Natural killer cell (primary cell): ENCODE data around the gene CCDC69. TPM values are rescaled to one million over a fixed set of nuclear protein-coding genes. Genes with fewer than 3 reads are reported as not detected.

Source experiments
- ATAC-seq, 3 donors: fragments of 150-1000 bp in 2 of 3; fragments of 200-7000 bp in 1 of 3; cut with Tn5 transposase; 1 replicate in 1 of 3; 2 replicates in 2 of 3; pipeline ENCODE4 v1.10.0; 2021; ENCODE audit warnings: mild to moderate bottlenecking in 2 of 3, moderate library complexity in 2 of 3
- DNase-seq, 2 donors: peaks; one replicate each; pipeline versions ENCODE4 v3.0.0 to v3.0.0-alpha.2; 2013 to 2021; ENCODE audit warnings: mixed read lengths in 1 of 2
- H3K27ac ChIP-seq: one replicate; pipeline ENCODE4 v1.5.1; 2013; ENCODE audit warnings: mild to moderate bottlenecking, low read length
- H3K27me3 ChIP-seq: one replicate; pipeline ENCODE4 v1.6.1; 2013; ENCODE audit warnings: low read length; ENCODE audit not compliant: control insufficient read depth, insufficient read depth
- H3K36me3 ChIP-seq: one replicate; pipeline ENCODE4 v1.6.1; 2013; ENCODE audit warnings: low read length; ENCODE audit not compliant: control insufficient read depth, insufficient read depth
- H3K4me1 ChIP-seq: one replicate; pipeline ENCODE4 v1.6.1; 2013; ENCODE audit warnings: low read length; ENCODE audit not compliant: control insufficient read depth, insufficient read depth
- H3K4me3 ChIP-seq: one replicate; pipeline ENCODE4 v1.5.1; 2013; ENCODE audit warnings: low read length
- H3K9me3 ChIP-seq: one replicate; pipeline ENCODE4 v1.6.1; 2013; ENCODE audit warnings: low read length; ENCODE audit not compliant: control insufficient read depth, insufficient read depth
- H3K27ac Mint-ChIP-seq, 2 donors: one replicate each; pipeline ENCODE4 v1.8.0; 2022; ENCODE audit warnings: mild to moderate bottlenecking in 2 of 2, mixed read lengths in 2 of 2, moderate library complexity in 1 of 2
- H3K27me3 Mint-ChIP-seq, 2 donors: one replicate each; pipeline ENCODE4 v1.8.0; 2022; ENCODE audit warnings: low read depth in 2 of 2, mixed read lengths in 2 of 2
- H3K36me3 Mint-ChIP-seq: one replicate; pipeline ENCODE4 v1.8.0; 2022; ENCODE audit warnings: mixed read lengths
- H3K4me1 Mint-ChIP-seq, 2 donors: one replicate each; pipeline ENCODE4 v1.8.0; 2022; ENCODE audit warnings: mixed read lengths in 2 of 2
- H3K4me3 Mint-ChIP-seq: one replicate; pipeline ENCODE4 v1.8.0; 2022; ENCODE audit warnings: mild to moderate bottlenecking, moderate library complexity, mixed read lengths
- H3K9me3 Mint-ChIP-seq, 2 donors: one replicate each; pipeline ENCODE4 v1.8.0; 2022; ENCODE audit warnings: mixed read lengths in 2 of 2
- WGBS: methylation state at CpG from one replicate; pipeline ENCODE4 v1.1.7; 2013; ENCODE audit warnings: missing lambda C conversion rate; ENCODE audit not compliant: insufficient coverage; 5-methylcytosine and 5-hydroxymethylcytosine counted together
- intact Hi-C: fragments of 100-400 bp; cut with micrococcal nuclease; formaldehyde crosslinking; loops from one replicate; pipeline ENCODE4 v1.14.2; 2022
- total RNA-seq, 4 donors: library from RNA; stranded (reverse); fragments of 120-200 nt in 1 of 4; gene quantifications; one replicate each; pipeline versions ENCODE4 v1.2.3 to v1.2.4, GENCODE V29; 2013 to 2022
- TF ChIP-seq, protein P1 (sequence below): fragments of 200-600 bp; IDR thresholded peaks from one replicate; pipeline ENCODE4 v1.8.0; 2022; ENCODE audit warnings: antibody characterized with exemption

Gene CCDC69
- total RNA-seq, 3 donors from 2014 or later (not counting 1 experiment from before 2014, with no cell fraction given) = 181 to 227 (median 204) TPM

DNA sequence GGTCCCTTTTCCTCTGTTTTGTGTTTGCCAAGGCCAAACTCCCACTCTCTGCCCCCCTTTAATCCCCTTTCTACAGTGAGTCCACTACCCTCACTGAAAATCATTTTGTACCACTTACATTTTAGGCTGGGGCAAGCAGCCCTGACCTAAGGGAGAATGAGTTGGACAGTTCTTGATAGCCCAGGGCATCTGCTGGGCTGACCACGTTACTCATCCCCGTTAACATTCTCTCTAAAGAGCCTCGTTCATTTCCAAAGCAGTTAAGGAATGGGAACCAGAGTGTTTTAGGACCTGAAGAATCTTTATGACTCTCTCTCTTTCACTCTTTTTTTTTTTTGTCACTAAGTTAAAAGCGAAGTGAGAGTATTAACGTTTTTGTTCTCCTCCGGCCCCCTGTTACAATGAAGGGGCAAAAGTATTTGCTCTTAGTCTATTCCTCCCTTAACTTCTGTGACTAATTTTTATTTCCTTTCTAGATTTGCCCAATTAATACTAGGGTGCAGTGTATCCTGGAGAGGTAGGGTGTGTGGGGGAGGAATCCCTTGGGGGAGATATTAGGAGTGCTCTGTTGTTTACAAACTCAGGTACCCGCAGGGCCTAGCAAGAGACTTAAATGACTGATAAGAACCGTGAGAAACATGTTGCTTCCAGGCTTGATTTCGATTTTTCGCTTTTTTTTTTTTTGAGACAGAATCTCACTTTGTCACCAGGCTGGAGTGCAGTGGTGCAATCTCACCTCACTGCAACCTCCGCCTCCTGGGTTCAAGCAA is 43.8 kb upstream of the CCDC69 start:
- WGBS = 94% methylated on average over 7 of the region's 11 CpGs
- intact Hi-C loops = no loop called here
- no peaks in the 10 kb centered on the region for H3K27me3 Mint-ChIP-seq

DNA sequence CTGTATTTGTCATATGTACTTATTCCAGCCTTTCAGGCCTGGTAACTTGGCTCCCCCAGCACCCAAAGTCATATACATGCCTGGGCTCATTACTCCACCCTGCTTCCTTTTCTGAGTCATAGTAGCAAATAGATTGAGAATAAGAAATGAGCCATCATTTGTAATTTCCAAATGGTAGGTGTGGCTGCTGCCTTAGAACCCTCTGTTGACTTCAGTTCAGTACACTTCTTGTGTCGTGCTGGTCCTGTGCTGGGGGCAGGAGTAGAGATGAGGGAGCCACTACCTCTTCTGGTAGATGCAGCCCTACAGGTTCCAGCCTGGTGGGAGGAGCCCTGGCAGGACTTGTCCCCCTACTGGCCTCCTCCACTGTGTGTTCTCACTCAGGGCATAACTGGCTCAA is 40.2 kb upstream of the CCDC69 start:
- Mint-ChIP-seq H3K27ac (no peak overlapping the region), H3K36me3 (no peaks in the 10 kb centered on the region), H3K9me3 (no peaks in the 10 kb centered on the region), H3K27me3 (no peaks in the 10 kb centered on the region), H3K4me1 (no peaks in the 10 kb centered on the region), H3K4me3 (no peak overlapping the region)
- no peak for DNase-seq
- Histone ChIP-seq H3K4me1 (peaks cover 2% of the 10 kb centered on the region), H3K27ac (no peak overlapping the region), H3K4me3 (no peak overlapping the region), H3K36me3 (peaks cover 27% of the 10 kb centered on the region), H3K9me3 (no peaks in the 10 kb centered on the region), H3K27me3 (no peaks in the 10 kb centered on the region)
- TF ChIP-seq, protein P1, sequence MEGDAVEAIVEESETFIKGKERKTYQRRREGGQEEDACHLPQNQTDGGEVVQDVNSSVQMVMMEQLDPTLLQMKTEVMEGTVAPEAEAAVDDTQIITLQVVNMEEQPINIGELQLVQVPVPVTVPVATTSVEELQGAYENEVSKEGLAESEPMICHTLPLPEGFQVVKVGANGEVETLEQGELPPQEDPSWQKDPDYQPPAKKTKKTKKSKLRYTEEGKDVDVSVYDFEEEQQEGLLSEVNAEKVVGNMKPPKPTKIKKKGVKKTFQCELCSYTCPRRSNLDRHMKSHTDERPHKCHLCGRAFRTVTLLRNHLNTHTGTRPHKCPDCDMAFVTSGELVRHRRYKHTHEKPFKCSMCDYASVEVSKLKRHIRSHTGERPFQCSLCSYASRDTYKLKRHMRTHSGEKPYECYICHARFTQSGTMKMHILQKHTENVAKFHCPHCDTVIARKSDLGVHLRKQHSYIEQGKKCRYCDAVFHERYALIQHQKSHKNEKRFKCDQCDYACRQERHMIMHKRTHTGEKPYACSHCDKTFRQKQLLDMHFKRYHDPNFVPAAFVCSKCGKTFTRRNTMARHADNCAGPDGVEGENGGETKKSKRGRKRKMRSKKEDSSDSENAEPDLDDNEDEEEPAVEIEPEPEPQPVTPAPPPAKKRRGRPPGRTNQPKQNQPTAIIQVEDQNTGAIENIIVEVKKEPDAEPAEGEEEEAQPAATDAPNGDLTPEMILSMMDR = no peak
- ATAC-seq = peak in 1 of 3 donors; percentile 29
- intact Hi-C loops = no loop called here
- WGBS = 73% methylated on average over 1 of the region's 1 CpG

More for the DNA sequence above, 43.8 kb upstream of the CCDC69 start:
- TF ChIP-seq, protein P1 = no peak
- Mint-ChIP-seq H3K4me3 (no peak overlapping the region), H3K27ac (no peak overlapping the region), H3K9me3 (no peaks in the 10 kb centered on the region), H3K36me3 (no peaks in the 10 kb centered on the region), H3K4me1 (no peaks in the 10 kb centered on the region)
- ATAC-seq (no peak), DNase-seq (no peak)
- no peak overlapping the region for H3K27ac ChIP-seq
- H3K4me1 ChIP-seq = no peaks in the 10 kb centered on the region
- H3K9me3 ChIP-seq = no peaks in the 10 kb centered on the region
- peaks cover 20% of the 10 kb centered on the region for H3K36me3 ChIP-seq
- no peak overlapping the region for H3K4me3 ChIP-seq
- H3K27me3 ChIP-seq = no peaks in the 10 kb centered on the region

DNA sequence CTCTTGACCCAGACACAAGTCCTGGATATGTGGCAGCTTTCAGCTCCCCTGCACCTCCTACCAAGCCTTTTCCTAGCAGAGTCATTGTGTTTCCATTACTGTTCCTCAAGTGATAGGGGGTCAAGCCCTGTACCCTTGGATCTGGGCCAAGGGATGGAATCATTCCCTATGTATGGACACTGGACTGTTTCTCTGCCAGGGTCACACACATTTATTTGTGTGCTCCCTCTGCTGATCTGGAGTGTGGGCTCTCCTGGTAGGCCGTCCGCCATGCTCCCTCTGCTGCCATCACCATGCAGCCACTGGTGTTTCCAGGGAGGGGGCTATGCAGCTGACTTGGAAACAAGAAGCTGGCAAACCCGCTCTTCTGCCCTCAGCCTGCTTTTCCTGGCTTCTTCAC is 38.6 kb upstream of the CCDC69 start:
- peaks cover 19% of the 10 kb centered on the region for H3K36me3 ChIP-seq

More for the DNA sequence above, 38.6 kb upstream of the CCDC69 start:
- Mint-ChIP-seq H3K4me1 (peaks cover 4 to 7% of the 10 kb centered on the region in 2 donors), H3K9me3 (no peaks in the 10 kb centered on the region), H3K4me3 (no peak overlapping the region), H3K27me3 (no peaks in the 10 kb centered on the region), H3K36me3 (no peaks in the 10 kb centered on the region), H3K27ac (no peak overlapping the region)
- Histone ChIP-seq H3K27ac (no peak overlapping the region), H3K27me3 (no peaks in the 10 kb centered on the region), H3K4me1 (peaks cover 14% of the 10 kb centered on the region), H3K4me3 (no peak overlapping the region), H3K9me3 (no peaks in the 10 kb centered on the region)
- 93% methylated on average over 3 of the region's 3 CpGs for WGBS
- DNase-seq (no peak), ATAC-seq (no peak)
- TF ChIP-seq, protein P1 = no peak
- intact Hi-C loops = no loop called here
